SH-SY5Y (cell line): ENCODE results near the gene KLHL22.

Experiments used
- GATA2 ChIP-seq: IDR thresholded peaks from 2 replicates; pipeline ENCODE4 v1.6.1; 2011; ENCODE audit warnings: mild to moderate bottlenecking, low read depth, low read length
- GATA3 ChIP-seq: IDR thresholded peaks from 2 replicates; pipeline ENCODE4 v1.6.1; 2011; ENCODE audit warnings: low read depth, mild to moderate bottlenecking, low read length, moderate library complexity

DNA sequence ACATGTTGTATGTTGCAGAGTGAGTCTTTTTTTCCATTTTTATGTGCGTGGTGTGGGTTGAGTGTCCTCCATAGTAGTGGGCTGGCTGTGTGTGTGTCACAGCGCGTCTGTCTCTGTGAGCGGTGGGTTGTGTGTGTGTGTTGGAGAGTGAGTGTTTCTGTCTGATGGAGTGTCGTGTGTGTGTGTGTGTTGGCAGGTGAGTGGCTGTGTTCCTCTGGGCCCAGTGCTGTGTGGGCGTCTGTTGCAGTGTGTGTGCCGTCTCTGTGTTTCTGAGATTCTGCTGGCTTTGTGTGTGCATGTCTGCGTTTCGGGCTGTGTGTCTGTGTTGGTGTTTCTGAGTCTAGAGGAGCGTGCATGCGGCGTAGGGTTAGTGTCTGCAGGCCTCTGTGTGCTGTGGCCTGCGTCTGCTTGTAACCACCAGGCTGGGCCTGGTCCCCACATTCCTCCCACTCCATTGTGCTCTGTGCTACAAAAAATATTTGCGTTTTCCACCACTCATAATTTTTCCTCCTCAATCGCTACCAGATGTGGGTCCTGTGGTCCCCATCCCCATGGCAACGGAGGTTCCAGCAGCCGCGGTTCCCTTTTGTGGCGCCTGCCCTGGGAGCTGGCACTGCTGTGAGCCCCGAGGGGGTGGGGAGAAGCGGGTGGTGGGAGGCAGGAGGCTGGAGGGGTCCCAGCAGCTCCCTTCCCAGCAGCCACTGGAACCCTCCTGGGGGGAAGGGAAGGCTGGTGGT, 73.2 kb downstream of the KLHL22 start:
- TF ChIP-seq GATA2 (no peak; the same call in 1 of the 2 replicates), GATA3 (no peak)
